ENCODE data around the gene GRID1.

GRID1 gene

GRCh38 chr10:85914720-85915119, 451.9 kb downstream of the GRID1 start:
- no peaks in the 10 kb centered on the region for H3K9me3 ChIP-seq (ENCODE audit: control insufficient read depth, low read length)
- no peaks in the 10 kb centered on the region for H3K36me3 ChIP-seq (ENCODE audit: control insufficient read depth, insufficient read depth, low read length, severe bottlenecking)
- no peaks in the 10 kb centered on the region for H3K4me1 ChIP-seq (ENCODE audit: control insufficient read depth, insufficient read depth, low read length)
- no peak overlapping the region for H3K4me3 ChIP-seq (ENCODE audit: low read length)
- DNase-seq (ENCODE audit: low read depth), result no peak
- no peak overlapping the region for H3K9ac ChIP-seq (ENCODE audit: low read length)
- H3K27me3 ChIP-seq (replicated peaks; ENCODE audit: control insufficient read depth, insufficient read depth, low read length), result no peaks in the 10 kb centered on the region

- H3K4me1 ChIP-seq (ENCODE audit: control insufficient read depth, insufficient read depth, low read length), result no peaks in the 10 kb centered on the region
- no peaks in the 10 kb centered on the region for H3K27me3 ChIP-seq (replicated peaks; ENCODE audit: control insufficient read depth, insufficient read depth, low read length)
- no peaks in the 10 kb centered on the region for H3K36me3 ChIP-seq (ENCODE audit: control insufficient read depth, insufficient read depth, low read length, severe bottlenecking)
- H3K9ac ChIP-seq (ENCODE audit: low read length), result no peak overlapping the region
- no peaks in the 10 kb centered on the region for H3K9me3 ChIP-seq (ENCODE audit: control insufficient read depth, low read length)
- DNase-seq (ENCODE audit: low read depth), result no peak
- H3K4me3 ChIP-seq (ENCODE audit: low read length), result no peak overlapping the region
These were observed 458.1 kb downstream of the GRID1 start for GRCh38 chr10:85908462-85908861.

- no peaks in the 10 kb centered on the region for H3K36me3 ChIP-seq (ENCODE audit: control insufficient read depth, insufficient read depth, low read length, severe bottlenecking)
- H3K4me3 ChIP-seq (ENCODE audit: low read length), result no peak overlapping the region
- H3K9me3 ChIP-seq (ENCODE audit: control insufficient read depth, low read length), result no peaks in the 10 kb centered on the region
- H3K4me1 ChIP-seq (ENCODE audit: control insufficient read depth, insufficient read depth, low read length), result no peaks in the 10 kb centered on the region
- DNase-seq (ENCODE audit: low read depth), result no peak
- no peaks in the 10 kb centered on the region for H3K27me3 ChIP-seq (replicated peaks; ENCODE audit: control insufficient read depth, insufficient read depth, low read length)
- H3K9ac ChIP-seq (ENCODE audit: low read length), result no peak overlapping the region
These were observed 464.5 kb downstream of the GRID1 start for GRCh38 chr10:85902051-85902450.

DNA sequence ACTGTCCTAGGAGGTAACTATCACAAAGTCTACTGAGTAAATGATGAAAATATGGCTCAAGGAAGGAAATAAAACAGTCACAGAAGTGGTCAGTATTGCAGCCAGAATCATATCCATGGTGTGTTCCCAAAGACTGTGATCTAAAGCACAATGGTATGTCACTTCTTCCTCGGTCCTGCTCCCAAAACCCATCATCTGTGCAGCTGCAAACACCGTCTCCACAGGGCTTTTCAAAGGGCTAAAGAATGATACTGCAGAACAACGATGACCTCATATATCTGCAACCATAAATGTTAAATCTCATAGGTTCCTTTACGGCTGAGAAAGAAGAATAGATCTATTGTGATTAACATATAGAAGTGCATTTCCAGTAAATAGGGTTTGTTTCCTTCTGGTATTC, 465.0 kb downstream of the GRID1 start:
- H3K36me3 ChIP-seq (ENCODE audit: control insufficient read depth, insufficient read depth, low read length, severe bottlenecking), result no peaks in the 10 kb centered on the region
- H3K4me1 ChIP-seq (ENCODE audit: control insufficient read depth, insufficient read depth, low read length), result no peaks in the 10 kb centered on the region
- H3K27me3 ChIP-seq (replicated peaks; ENCODE audit: control insufficient read depth, insufficient read depth, low read length), result no peaks in the 10 kb centered on the region
- H3K9me3 ChIP-seq (ENCODE audit: control insufficient read depth, low read length), result no peaks in the 10 kb centered on the region
- H3K4me3 ChIP-seq (ENCODE audit: low read length), result no peak overlapping the region
- no peak overlapping the region for H3K9ac ChIP-seq (ENCODE audit: low read length)
- no peak for DNase-seq (ENCODE audit: low read depth)

GRCh38 chr10:85900487-85900886, 466.1 kb downstream of the GRID1 start:
- H3K4me1 ChIP-seq (ENCODE audit: control insufficient read depth, insufficient read depth, low read length), result no peaks in the 10 kb centered on the region
- no peak for DNase-seq (ENCODE audit: low read depth)
- no peaks in the 10 kb centered on the region for H3K9me3 ChIP-seq (ENCODE audit: control insufficient read depth, low read length)
- H3K9ac ChIP-seq (ENCODE audit: low read length), result no peak overlapping the region
- no peaks in the 10 kb centered on the region for H3K36me3 ChIP-seq (ENCODE audit: control insufficient read depth, insufficient read depth, low read length, severe bottlenecking)
- no peaks in the 10 kb centered on the region for H3K27me3 ChIP-seq (replicated peaks; ENCODE audit: control insufficient read depth, insufficient read depth, low read length)
- H3K4me3 ChIP-seq (ENCODE audit: low read length), result no peak overlapping the region

DNA sequence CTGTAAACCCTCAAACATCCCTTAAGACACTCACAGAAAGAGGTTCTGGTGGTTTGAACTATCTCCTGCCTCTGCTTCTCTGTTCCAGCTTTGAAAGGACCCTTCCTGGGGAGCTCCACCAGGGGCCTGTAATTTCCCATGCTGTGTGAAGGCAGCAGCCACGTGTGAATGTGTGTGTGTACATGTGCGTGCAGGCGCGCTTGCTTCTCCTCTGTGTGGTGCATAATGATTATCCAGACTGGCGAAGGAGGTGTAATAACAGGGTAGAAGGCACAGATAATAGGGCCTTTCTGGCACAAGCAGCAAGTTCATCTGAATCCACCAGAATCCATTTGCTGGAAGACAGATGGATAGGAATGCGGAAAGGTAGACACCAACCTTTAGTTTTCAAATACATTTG, 466.5 kb downstream of the GRID1 start:
- no peaks in the 10 kb centered on the region for H3K9me3 ChIP-seq (ENCODE audit: control insufficient read depth, low read length)
- no peak for DNase-seq (ENCODE audit: low read depth)
- no peak overlapping the region for H3K9ac ChIP-seq (ENCODE audit: low read length)
- no peak overlapping the region for H3K4me3 ChIP-seq (ENCODE audit: low read length)
- H3K27me3 ChIP-seq (replicated peaks; ENCODE audit: control insufficient read depth, insufficient read depth, low read length), result no peaks in the 10 kb centered on the region
- no peaks in the 10 kb centered on the region for H3K36me3 ChIP-seq (ENCODE audit: control insufficient read depth, insufficient read depth, low read length, severe bottlenecking)
- no peaks in the 10 kb centered on the region for H3K4me1 ChIP-seq (ENCODE audit: control insufficient read depth, insufficient read depth, low read length)

- no peak for DNase-seq (ENCODE audit: low read depth)
- Histone ChIP-seq H3K9me3 (ENCODE audit: control insufficient read depth, low read length) (no peaks in the 10 kb centered on the region), H3K36me3 (ENCODE audit: control insufficient read depth, insufficient read depth, low read length, severe bottlenecking) (no peaks in the 10 kb centered on the region), H3K9ac (ENCODE audit: low read length) (no peak overlapping the region), H3K27me3 (replicated peaks; ENCODE audit: control insufficient read depth, insufficient read depth, low read length) (no peaks in the 10 kb centered on the region), H3K4me3 (ENCODE audit: low read length) (no peak overlapping the region), H3K4me1 (ENCODE audit: control insufficient read depth, insufficient read depth, low read length) (no peaks in the 10 kb centered on the region)
These were observed 475.1 kb downstream of the GRID1 start for GRCh38 chr10:85891472-85891871.

- H3K9me3 ChIP-seq (ENCODE audit: control insufficient read depth, low read length), result no peaks in the 10 kb centered on the region
- DNase-seq (ENCODE audit: low read depth), result no peak
- no peak overlapping the region for H3K9ac ChIP-seq (ENCODE audit: low read length)
- H3K27me3 ChIP-seq (replicated peaks; ENCODE audit: control insufficient read depth, insufficient read depth, low read length), result no peaks in the 10 kb centered on the region
- no peaks in the 10 kb centered on the region for H3K36me3 ChIP-seq (ENCODE audit: control insufficient read depth, insufficient read depth, low read length, severe bottlenecking)
- no peaks in the 10 kb centered on the region for H3K4me1 ChIP-seq (ENCODE audit: control insufficient read depth, insufficient read depth, low read length)
- no peak overlapping the region for H3K4me3 ChIP-seq (ENCODE audit: low read length)
These were observed 478.0 kb downstream of the GRID1 start for GRCh38 chr10:85888559-85888958.

GRCh38 chr10:85888004-85888403, 478.6 kb downstream of the GRID1 start:
- Histone ChIP-seq H3K4me1 (ENCODE audit: control insufficient read depth, insufficient read depth, low read length) (no peaks in the 10 kb centered on the region), H3K4me3 (ENCODE audit: low read length) (no peak overlapping the region), H3K9ac (ENCODE audit: low read length) (no peak overlapping the region), H3K9me3 (ENCODE audit: control insufficient read depth, low read length) (no peaks in the 10 kb centered on the region), H3K27me3 (replicated peaks; ENCODE audit: control insufficient read depth, insufficient read depth, low read length) (no peaks in the 10 kb centered on the region), H3K36me3 (ENCODE audit: control insufficient read depth, insufficient read depth, low read length, severe bottlenecking) (no peaks in the 10 kb centered on the region)
- no peak for DNase-seq (ENCODE audit: low read depth)

GRCh38 chr10:85874208-85874607, 492.4 kb downstream of the GRID1 start:
- Histone ChIP-seq H3K9ac (ENCODE audit: low read length) (no peak overlapping the region), H3K9me3 (ENCODE audit: control insufficient read depth, low read length) (no peaks in the 10 kb centered on the region), H3K27me3 (replicated peaks; ENCODE audit: control insufficient read depth, insufficient read depth, low read length) (no peaks in the 10 kb centered on the region), H3K4me3 (ENCODE audit: low read length) (no peak overlapping the region), H3K4me1 (ENCODE audit: control insufficient read depth, insufficient read depth, low read length) (no peaks in the 10 kb centered on the region), H3K36me3 (ENCODE audit: control insufficient read depth, insufficient read depth, low read length, severe bottlenecking) (no peaks in the 10 kb centered on the region)
- DNase-seq (ENCODE audit: low read depth), result no peak

DNA sequence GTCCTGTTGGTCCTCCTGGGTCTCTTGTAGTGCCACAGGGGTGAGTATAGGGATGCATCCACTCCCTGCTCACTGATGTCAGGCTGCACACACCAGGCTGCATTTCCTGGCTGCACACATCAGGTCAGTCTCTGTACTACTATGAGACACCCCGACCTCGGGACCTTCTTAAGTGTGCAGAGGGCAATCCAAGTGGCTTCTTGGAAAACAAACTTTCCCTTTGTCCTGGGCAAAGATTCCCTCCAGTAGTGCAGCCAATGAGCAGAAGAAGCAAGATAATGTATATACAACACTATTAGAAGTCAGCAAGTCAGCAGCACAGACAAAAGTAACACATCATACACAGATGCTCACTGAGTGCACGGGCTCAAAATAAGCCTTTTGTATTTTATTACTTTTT, 493.5 kb downstream of the GRID1 start:
- H3K27me3 ChIP-seq (replicated peaks; ENCODE audit: control insufficient read depth, insufficient read depth, low read length), result no peaks in the 10 kb centered on the region

GRCh38 chr10:85868627-85869499, 497.7 kb downstream of the GRID1 start:
- Histone ChIP-seq H3K4me1 (ENCODE audit: control insufficient read depth, insufficient read depth, low read length) (no peaks in the 10 kb centered on the region), H3K36me3 (ENCODE audit: control insufficient read depth, insufficient read depth, low read length, severe bottlenecking) (no peaks in the 10 kb centered on the region), H3K4me3 (ENCODE audit: low read length) (no peak overlapping the region), H3K9ac (ENCODE audit: low read length) (no peak overlapping the region), H3K9me3 (ENCODE audit: control insufficient read depth, low read length) (no peaks in the 10 kb centered on the region), H3K27me3 (replicated peaks; ENCODE audit: control insufficient read depth, insufficient read depth, low read length) (no peaks in the 10 kb centered on the region)
- no peak for DNase-seq (ENCODE audit: low read depth)

More for the DNA sequence above, 493.5 kb downstream of the GRID1 start:
- Histone ChIP-seq H3K9me3 (ENCODE audit: control insufficient read depth, low read length) (no peaks in the 10 kb centered on the region), H3K9ac (ENCODE audit: low read length) (no peak overlapping the region), H3K4me1 (ENCODE audit: control insufficient read depth, insufficient read depth, low read length) (no peaks in the 10 kb centered on the region), H3K4me3 (ENCODE audit: low read length) (no peak overlapping the region), H3K36me3 (ENCODE audit: control insufficient read depth, insufficient read depth, low read length, severe bottlenecking) (no peaks in the 10 kb centered on the region)
- DNase-seq (ENCODE audit: low read depth), result no peak
